Stimulated activated CD4-positive, alpha-beta T cell treated with anti-CD3 and anti-CD28 coated beads, Interleukin-2, amount 100 ng/mL, for 48 hours (primary cell): ENCODE measurements around the gene PLXNA4.

ENCODE experiments used
- DNase-seq, 2 donors: peaks; one replicate each; pipeline ENCODE4 v3.0.0-alpha.2; 2020

Gene PLXNA4

GRCh38 chr7:132155715-132156114 is 420.6 kb downstream of the PLXNA4 start:
- no peak for DNase-seq

- no peak for DNase-seq
Observed at GRCh38 chr7:132154695-132155471, 421.4 kb downstream of the PLXNA4 start.

- no peak for DNase-seq
Observed at GRCh38 chr7:132154248-132154647, 422.0 kb downstream of the PLXNA4 start.

- no peak for DNase-seq
Observed at GRCh38 chr7:132152131-132152889, 424.0 kb downstream of the PLXNA4 start.

GRCh38 chr7:132150711-132151110 is 425.6 kb downstream of the PLXNA4 start:
- DNase-seq = no peak

GRCh38 chr7:132149436-132150304 is 426.6 kb downstream of the PLXNA4 start:
- DNase-seq = no peak

- no peak for DNase-seq
Observed at GRCh38 chr7:132148876-132149275, 427.4 kb downstream of the PLXNA4 start.

- DNase-seq = no peak
Observed at GRCh38 chr7:132145466-132145865, 430.8 kb downstream of the PLXNA4 start.

- no peak for DNase-seq
Observed at GRCh38 chr7:132145063-132145462, 431.2 kb downstream of the PLXNA4 start.

- DNase-seq = no peak
Observed at GRCh38 chr7:132142006-132142405, 434.3 kb downstream of the PLXNA4 start.

- DNase-seq = no peak
Observed at GRCh38 chr7:132141109-132141508, 435.2 kb downstream of the PLXNA4 start.

- no peak for DNase-seq
Observed at GRCh38 chr7:132140341-132140740, 435.9 kb downstream of the PLXNA4 start.

GRCh38 chr7:132138817-132139216 is 437.5 kb downstream of the PLXNA4 start:
- DNase-seq = no peak

GRCh38 chr7:132137681-132138080 is 438.6 kb downstream of the PLXNA4 start:
- no peak for DNase-seq

GRCh38 chr7:132135746-132136385 is 440.4 kb downstream of the PLXNA4 start:
- no peak for DNase-seq

GRCh38 chr7:132134814-132135445 is 441.3 kb downstream of the PLXNA4 start:
- no peak for DNase-seq

- no peak for DNase-seq
Observed at GRCh38 chr7:132133501-132133900, 442.8 kb downstream of the PLXNA4 start.

GRCh38 chr7:132131196-132131595 is 445.1 kb downstream of the PLXNA4 start:
- no peak for DNase-seq

GRCh38 chr7:132130497-132130896 is 445.8 kb downstream of the PLXNA4 start:
- no peak for DNase-seq

GRCh38 chr7:132125872-132126595 is 450.2 kb downstream of the PLXNA4 start:
- no peak for DNase-seq

GRCh38 chr7:132125096-132125495 is 451.2 kb downstream of the PLXNA4 start:
- DNase-seq = no peak

GRCh38 chr7:132124575-132124974 is 451.7 kb downstream of the PLXNA4 start:
- DNase-seq = no peak
